HG02642 (cell line): ENCODE results near the gene NIM1K.
A peak's percentile ranks its signal among the peaks of the same experiment; 100 is the strongest.
"Not testable (repeated sequence)": the region's sequence is repeated elsewhere in the genome, so short reads cannot be mapped to it uniquely, and the experiment has no call there.

Source experiments
- ATAC-seq: cut with Tn5 transposase; IDR thresholded peaks from one replicate; pipeline ENCODE4 v1.9.1; 2021; ENCODE audit warnings: mild to moderate bottlenecking; ENCODE audit not compliant: unreplicated experiment, poor library complexity

NIM1K gene

DNA sequence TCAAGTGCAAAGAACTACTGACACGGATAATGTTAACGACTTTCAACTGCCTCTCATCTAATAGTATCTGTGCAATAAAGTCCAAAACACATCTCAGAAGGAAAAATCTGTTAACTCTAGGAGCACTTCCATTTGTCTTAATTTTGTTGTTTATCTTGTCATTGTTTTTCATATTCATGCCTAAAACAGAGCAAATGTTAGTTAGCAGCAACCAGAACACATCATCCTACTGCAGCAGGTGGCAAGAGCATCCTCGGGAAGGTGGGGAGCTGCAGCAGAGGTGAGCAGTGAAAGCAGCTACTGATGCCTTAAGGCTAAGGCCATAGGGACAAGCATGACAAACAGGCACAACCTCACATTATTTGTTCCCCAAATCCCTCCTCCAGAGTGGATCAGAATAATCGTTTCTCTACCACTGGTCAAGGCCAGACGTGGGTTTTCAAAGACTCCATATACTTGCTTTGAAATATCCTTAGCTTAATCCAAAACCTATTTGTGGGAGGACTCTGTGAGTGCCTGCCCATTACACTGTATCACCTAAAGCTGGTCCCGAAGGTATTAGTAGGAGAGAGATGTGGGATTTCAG, 120.1 kb downstream of the NIM1K start:
- ATAC-seq = no peak

DNA sequence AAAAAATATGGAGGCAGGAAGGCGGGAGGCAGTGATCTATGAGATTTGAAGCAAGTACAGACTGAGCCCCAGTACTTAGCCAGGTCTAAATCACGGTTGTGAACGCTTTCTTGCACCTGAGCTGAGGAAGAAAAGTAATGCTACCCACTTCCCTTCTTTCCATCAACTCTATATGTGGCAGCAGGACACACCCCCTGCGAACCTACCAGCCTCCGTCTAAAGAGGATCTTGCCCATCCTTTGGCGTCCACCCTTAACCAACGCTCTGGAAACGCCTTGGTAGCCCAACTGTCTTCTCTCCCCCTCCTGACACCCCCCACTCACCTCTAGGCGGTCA, 120.6 kb downstream of the NIM1K start:
- peak; percentile 3 for ATAC-seq

DNA sequence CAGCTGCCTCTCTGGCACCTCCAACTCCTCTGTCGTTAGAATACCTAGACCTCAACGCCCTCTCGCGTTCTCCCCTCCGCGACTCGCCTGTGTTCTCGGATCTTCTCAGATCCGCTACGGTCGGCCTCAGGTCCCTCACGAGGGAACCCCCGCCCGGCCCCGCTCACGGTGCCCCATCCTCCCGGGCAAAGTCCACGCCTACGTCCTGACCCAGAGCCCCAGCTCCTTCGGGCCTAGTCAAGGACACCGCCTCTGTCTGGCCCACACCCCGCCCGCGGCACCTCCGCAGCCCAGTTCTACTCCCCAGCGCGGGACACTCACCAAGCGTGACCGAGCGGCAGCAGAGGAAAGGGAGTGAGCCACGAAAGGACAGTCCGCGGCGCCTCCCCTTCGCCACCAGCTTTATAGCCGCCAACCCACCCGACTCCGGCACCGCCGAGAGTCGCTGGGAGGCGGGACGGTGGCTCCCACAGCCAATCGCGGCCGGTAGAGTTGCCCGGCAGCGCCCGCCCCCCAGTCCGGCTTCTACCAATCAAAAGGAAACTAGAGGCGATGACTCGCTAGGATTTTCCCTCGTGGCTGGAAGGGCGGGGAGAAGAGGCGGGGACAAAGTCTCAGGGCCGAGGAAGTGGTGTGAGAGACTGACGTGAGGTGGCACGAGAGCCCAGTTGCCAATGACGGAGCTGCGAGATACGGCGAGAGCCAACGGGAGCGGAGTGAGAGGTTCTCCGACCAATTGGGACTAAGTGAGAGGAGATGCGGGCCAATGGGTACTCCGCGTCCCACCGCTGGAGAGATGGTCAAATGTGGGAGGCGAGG, 121.2 kb downstream of the NIM1K start, which contains the start of gene HMGCS1:
HMGCS1 (minus strand) TSS at position 378 of the 819 bp plus-strand sequence. CDS start 14,447 bp downstream, outside the sequence.
- peak; percentile 94 for ATAC-seq

DNA sequence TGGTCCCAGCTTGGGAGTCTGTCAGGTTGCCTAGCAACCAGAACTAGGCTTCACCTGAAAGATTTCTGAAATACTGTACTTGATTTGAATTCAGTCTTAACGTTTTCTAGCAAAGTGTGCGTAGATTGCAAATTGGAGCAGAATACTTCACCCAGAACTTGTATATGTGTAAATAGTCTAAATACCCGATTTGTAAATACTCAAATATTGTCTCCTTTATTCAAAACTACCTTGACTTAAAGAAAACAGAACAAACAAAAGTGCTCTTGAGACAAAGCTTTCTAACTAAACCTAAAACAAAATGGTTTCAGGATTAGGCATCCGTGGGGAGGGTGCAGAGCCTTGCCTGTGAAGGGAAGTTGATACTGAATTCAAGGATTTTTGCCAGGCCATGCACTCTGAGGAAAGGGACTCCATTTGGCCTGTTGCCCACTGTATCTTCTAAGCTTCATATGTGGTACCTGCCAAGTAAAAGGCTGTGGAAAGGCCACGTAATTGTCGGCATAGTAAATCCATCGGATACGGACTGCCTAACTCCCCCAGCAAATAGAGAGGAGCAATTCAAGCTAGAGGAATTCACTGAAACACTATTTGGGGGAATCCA, 121.9 kb downstream of the NIM1K start:
- ATAC-seq = no peak

DNA sequence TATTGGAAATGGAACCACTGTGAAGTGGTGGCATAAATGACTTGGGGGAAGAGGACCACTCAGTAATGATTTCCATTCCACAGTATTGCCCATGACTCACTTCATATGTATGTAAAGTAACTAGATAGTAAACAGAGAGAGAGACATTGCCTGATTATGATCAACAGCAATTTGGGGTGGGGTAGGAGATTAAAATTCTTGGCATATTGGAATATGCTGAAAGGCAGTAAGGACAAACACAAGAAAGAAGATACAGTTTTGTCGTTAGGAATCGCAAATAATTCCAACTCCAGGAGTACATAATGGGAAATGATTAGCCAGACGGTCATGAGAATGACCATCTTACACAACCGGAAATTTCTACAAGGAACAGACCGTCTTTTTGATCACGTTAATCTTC, 122.7 kb downstream of the NIM1K start:
- no peak for ATAC-seq

DNA sequence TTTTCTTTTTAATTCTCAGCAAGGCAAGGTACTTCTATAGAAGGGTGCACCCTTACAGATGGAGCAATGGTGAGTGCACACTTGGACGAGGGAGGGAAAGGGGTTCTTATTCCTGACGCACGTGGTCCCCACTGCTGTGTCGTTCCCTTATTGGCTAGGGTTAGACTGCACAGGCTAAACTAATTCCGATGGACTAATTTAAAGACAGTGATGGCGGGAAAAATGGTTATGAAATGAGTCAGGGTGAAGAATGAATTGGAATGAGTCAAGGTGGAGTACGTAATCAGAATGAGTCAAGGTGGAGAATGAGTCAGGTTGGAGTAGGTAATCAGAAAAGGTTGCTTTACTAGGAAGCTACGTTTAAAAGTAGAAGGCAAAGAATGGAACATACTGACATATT, 123.2 kb downstream of the NIM1K start:
- ATAC-seq = no peak

DNA sequence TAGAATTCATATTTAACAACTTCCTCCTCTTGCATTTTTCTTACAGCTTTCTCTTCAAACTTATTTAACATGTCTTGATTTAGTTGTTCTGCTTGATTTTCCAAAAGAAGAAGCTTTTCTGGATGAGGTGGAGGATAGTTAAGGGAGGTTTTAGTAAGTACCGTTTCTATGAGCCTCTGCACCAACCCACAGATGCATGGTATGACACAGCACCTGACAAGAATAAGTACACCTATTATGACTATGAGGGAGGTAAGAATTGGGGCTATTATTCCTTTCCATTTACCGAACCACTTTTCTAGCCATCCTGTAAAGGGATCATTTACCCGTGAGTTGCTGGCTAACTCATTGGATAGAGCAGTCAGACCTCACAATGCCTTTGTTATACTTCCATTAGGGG, 123.7 kb downstream of the NIM1K start:
- ATAC-seq = no peak

DNA sequence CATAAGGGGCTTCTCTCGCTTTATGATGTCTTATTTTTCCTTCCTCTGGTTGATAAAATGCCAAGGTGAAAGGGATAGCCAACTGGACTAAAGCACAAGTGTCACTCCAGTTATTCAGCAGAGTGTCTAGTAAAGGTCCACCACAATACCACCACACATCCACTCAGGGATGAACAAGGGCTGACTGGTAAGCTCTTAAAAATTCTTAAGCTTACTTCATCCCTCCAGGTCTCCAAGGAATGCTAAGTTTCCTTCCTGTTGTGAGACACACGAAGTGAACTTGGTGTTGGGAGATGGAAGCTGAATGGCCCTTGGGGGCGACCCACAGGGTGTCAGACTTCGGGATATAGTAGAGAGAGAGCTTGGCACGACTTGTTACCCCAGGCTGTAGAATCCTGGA, 124.4 kb downstream of the NIM1K start:
- ATAC-seq = no peak

DNA sequence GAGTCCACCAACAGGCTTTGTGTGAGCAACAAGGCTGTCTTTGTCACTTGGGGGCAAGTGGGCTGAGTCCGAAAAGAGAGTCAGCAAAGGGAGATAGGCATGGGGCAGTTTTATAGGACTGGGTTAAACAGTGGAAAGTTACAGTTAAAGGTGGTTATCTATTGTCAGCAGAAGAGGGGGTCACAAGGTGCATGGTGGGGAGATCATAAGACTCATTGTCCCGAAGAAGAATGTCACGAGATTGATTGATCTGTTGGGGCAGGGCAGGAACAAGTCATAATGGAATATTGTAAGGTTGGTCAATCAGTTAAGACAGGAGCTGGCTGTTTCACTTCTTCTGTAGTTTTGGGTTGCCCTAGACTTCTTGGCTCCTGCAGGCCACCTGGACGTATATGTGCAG, 128.8 kb downstream of the NIM1K start:
- no peak for ATAC-seq

DNA sequence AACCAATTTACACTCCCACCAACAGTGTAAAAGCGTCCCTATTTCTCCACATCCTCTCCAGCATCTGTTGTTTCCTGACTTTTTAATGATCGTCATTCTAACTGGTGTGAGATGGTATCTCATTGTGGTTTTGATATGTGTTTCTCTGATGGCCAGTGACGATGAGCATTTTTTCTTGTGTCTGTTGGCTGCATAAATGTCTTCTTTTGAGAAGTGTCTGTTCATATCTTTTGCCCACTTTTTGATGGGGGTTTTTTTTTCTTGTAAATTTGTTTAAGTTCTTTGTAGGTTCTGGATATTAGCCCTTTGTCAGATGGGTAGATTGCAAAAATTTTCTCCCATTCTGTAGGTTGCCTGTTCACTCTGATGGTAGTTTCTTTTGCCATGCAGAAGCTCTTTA, 131.5 kb downstream of the NIM1K start:
- ATAC-seq = not testable (repeated sequence)

DNA sequence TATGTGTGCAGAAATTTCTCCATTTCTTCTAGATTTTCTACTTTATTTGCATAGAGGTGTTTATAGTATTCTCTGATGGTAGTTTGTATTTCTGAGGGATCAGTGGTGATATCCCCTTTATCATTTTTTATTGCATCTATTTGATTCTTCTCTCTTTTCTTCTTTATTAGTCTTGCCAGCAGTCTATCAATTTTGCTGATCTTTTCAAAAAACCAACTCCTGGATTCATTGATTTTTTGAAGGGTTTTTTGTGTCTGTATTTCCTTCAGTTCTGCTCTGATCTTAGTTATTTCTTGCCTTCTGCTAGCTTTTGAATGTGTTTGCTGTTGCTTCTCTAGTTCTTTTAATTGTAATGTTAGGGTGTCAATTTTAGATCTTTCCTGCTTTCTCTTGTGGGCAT, 133.6 kb downstream of the NIM1K start:
- not testable (repeated sequence) for ATAC-seq
